Heart left ventricle (tissue), 16 donors: ENCODE data around the gene DLG4. TPM values are rescaled to one million over a fixed set of nuclear protein-coding genes. Genes with fewer than 3 reads are reported as not detected.
A peak's percentile ranks its signal among the peaks of the same experiment; 100 is the strongest.

Experiments
- ATAC-seq, 4 donors: fragments of 200-7000 bp; cut with Tn5 transposase; one replicate each; pipeline ENCODE4 v1.9.1; 2020 to 2022; ENCODE audit warnings: moderate library complexity in 4 of 4, mild to moderate bottlenecking in 3 of 4, moderate number of reproducible peaks in 1 of 4
- DNase-seq, 5 donors: peaks; one replicate each; pipeline ENCODE4 v3.0.0-alpha.2; 2020
- H3K27ac ChIP-seq, 12 donors: fragments of 200-600 bp; sonication (generic) in 4 of 12; one replicate each; pipeline versions ENCODE4 v1.5.0 to v1.8.0; 2016 to 2022; ENCODE audit warnings: mild to moderate bottlenecking in 2 of 12
- H3K27me3 ChIP-seq, 9 donors: fragments of 200-600 bp; sonication (generic) in 2 of 9; one replicate each; pipeline versions ENCODE4 v1.5.1 to v1.8.0; 2016 to 2022; ENCODE audit warnings: mild to moderate bottlenecking in 3 of 9
- H3K36me3 ChIP-seq, 9 donors: fragments of 200-600 bp; sonication (generic) in 2 of 9; one replicate each; pipeline versions ENCODE4 v1.5.0 to v1.8.0; 2018 to 2022; ENCODE audit warnings: mild to moderate bottlenecking in 2 of 9
- H3K4me1 ChIP-seq, 12 donors: fragments of 200-600 bp; sonication (generic) in 4 of 12; one replicate each; pipeline versions ENCODE4 v1.5.0 to v1.8.0; 2016 to 2022; ENCODE audit warnings: mild to moderate bottlenecking in 3 of 12
- H3K4me3 ChIP-seq, 12 donors: fragments of 200-600 bp; sonication (generic) in 4 of 12; one replicate each; pipeline versions ENCODE4 v1.5.0 to v1.8.0; 2017 to 2022; ENCODE audit warnings: mild to moderate bottlenecking in 9 of 12, moderate library complexity in 4 of 12
- H3K9me3 ChIP-seq, 12 donors: fragments of 200-600 bp; sonication (generic) in 4 of 12; one replicate each; pipeline versions ENCODE4 v1.5.0 to v1.8.0; 2016 to 2022; ENCODE audit warnings: mild to moderate bottlenecking in 1 of 12
- CTCF ChIP-seq, 12 donors: fragments of 200-600 bp; sonication (generic) in 4 of 12; IDR thresholded peaks; one replicate each; pipeline versions ENCODE4 v1.5.0 to v1.8.0; 2018 to 2022; ENCODE audit warnings: antibody characterized with exemption in 12 of 12, mild to moderate bottlenecking in 5 of 12
- POLR2A ChIP-seq, 2 donors: fragments of 450-650 bp; IDR thresholded peaks; one replicate each; pipeline ENCODE4 v1.6.1; 2017; ENCODE audit warnings: antibody characterized with exemption in 2 of 2, mild to moderate bottlenecking in 2 of 2, moderate library complexity in 2 of 2
- WGBS, 4 donors: extraction: QIAGEN DNeasy Blood & Tissue Kit in 2 of 4; methylation state at CpG; one replicate each; pipeline versions ENCODE4 v1.1.5 to v1.1.7; 2013 to 2018; 5-methylcytosine and 5-hydroxymethylcytosine counted together
- intact Hi-C, 10 donors: fragments of 100-400 bp; cut with DNase I; formaldehyde crosslinking; loops; one replicate each; pipeline versions ENCODE4 v1.11.1 to v1.14.2; 2022
- polyA plus RNA-seq, 2 donors: library from polyadenylated mRNA; stranded (reverse); fragments of 200-250 nt; gene quantifications; one replicate each; pipeline ENCODE4 v1.2.3, GENCODE V29; 2013
- total RNA-seq, 9 donors: library from RNA; depleted of rRNA in 2 of 9; stranded (reverse); fragments of >200 nt in 2 of 9; fragmentation: NEBNext Ultra II Directional in 3 of 9; extraction: Animal tissue kit (Norgen Biotek cat#: 25700) in 3 of 9; gene quantifications; one replicate each; pipeline versions ENCODE4 v1.1.0 to v1.2.4, GENCODE V29; 2016 to 2023
- donor health status: ischemic (EF 13 %, LVEDD 7.1; RV severe dilation, severe dysfunction).
- donor health status: healthy with polysubstance abuse.
- donor health status: DM: no; HTN: yes; CAD: no.
- donor health status: DM: no; HTN: no; CAD: no.
- donor health status: ischemic (EF 25% LVEDD 6.9; RV normal size, moderate dysfunction).
- donor health status: ischemic (EF 25% LVEDD 5.7; RV mildly dilated, moderate dysfunction).
- donor health status: healthy.
- donor health status: DM: yes; HTN: yes; CAD: no.
- donor health status: ischemic (EF 35%, LVEDD 5.7; RV mildly dilated, moderate dysfunction).
- donor health status: nonischemic (EF 11% LVEDD 7.7; RV severe dilation, severe dysfunction).
- donor health status: DM: yes; HTN: yes; CAD: no.
- donor health status: PGD.
- donor health status: ischemic (EF 29% LVEDD 5.4; RV normal size, mild dysfunction).
- donor health status: nonischemic (EF 23%, LVEDD 6.1; RV moderate dilation, normal function).

The DLG4 gene
- total and polyA plus RNA-seq, 11 donors: 5.3 to 24.3 (median 15.5) TPM

DNA sequence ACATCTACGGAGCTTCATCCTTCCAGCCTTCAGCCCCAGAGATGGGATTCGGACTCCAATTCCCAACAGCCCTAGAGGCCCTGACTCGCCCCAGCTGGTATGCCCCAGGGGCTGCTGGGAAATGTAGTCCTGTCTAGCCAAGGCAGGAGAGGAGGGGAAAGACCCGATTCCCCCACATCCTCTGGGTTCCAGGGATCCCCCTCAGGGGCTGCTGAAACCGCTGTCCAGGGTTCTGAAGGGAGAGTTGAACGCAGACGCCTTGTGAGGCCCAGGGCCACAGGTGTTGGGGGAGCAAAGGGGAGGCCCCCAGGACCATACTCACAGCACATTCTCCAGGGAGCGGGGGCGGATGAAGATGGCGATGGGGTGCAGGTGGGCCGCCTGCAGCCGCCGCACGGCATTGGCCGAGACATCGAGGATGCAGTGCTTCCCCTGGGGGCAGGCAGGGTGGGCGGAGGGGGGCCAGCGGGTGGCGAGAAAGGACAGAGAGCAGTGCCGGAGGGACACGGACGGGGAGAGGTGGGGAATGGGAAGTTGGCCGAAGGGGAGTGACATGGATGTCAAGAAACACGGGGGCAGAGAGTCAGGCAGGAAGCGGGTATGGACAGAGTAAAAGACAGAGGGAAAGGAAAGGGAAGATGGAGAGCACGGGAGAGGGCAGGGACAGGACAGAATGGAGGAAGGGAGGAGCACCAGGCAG lies 27.9 kb downstream of the DLG4 start:
- Histone ChIP-seq H3K9me3 (no peaks in the 10 kb centered on the region), H3K36me3 (peaks cover 0 to 57% (median 37%) of the 10 kb centered on the region in 9 donors), H3K4me1 (no peaks in the 10 kb centered on the region), H3K27ac (no peak overlapping the region), H3K4me3 (no peak overlapping the region), H3K27me3 (no peaks in the 10 kb centered on the region)
- intact Hi-C loops: no loop called here
- TF ChIP-seq CTCF (IDR thresholded peaks at IDR 0.05): no peak
- TF ChIP-seq POLR2A (IDR thresholded peaks at IDR 0.05): no peak
- peak in 2 of 5 donors; percentile 62 to 66 for DNase-seq
- peak; percentile 59 to 80 (median 74) for ATAC-seq
- 63 to 72% (median 70%) methylated on average over 26 of the region's 26 CpGs for WGBS, 4 donors

DNA sequence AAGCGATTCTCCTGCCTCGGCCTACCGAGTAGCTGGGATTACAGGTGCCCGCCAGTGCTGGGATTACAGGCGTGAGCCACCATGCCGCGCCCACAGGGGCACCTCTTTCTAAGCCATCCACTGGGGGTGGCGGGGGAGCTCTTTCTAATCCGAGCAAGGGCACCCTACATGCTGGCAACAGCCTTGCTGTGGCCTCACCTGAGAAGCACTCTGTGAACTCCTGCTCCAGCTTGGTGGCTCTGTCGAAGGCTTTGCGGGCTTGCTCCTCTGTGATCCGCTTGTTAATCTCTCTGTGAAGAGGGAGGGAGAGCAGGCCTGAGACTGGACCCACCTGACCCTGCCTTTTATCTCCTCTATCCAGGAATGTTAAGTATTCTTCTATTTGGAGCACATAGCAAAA lies 28.6 kb downstream of the DLG4 start:
- WGBS, 4 donors: 84 to 88% (median 87%) methylated on average over 12 of the region's 12 CpGs
- ATAC-seq (no peak), DNase-seq (no peak)
- H3K9me3 ChIP-seq: no peaks in the 10 kb centered on the region
- H3K27me3 ChIP-seq: no peaks in the 10 kb centered on the region
- H3K36me3 ChIP-seq: peaks cover 0 to 50% (median 30%) of the 10 kb centered on the region in 9 donors
- TF ChIP-seq CTCF (IDR thresholded peaks at IDR 0.05) (no peak), POLR2A (IDR thresholded peaks at IDR 0.05) (no peak)
- intact Hi-C loops: no loop called here
- no peaks in the 10 kb centered on the region for H3K4me1 ChIP-seq
- no peak overlapping the region for H3K4me3 ChIP-seq
- no peak overlapping the region for H3K27ac ChIP-seq

DNA sequence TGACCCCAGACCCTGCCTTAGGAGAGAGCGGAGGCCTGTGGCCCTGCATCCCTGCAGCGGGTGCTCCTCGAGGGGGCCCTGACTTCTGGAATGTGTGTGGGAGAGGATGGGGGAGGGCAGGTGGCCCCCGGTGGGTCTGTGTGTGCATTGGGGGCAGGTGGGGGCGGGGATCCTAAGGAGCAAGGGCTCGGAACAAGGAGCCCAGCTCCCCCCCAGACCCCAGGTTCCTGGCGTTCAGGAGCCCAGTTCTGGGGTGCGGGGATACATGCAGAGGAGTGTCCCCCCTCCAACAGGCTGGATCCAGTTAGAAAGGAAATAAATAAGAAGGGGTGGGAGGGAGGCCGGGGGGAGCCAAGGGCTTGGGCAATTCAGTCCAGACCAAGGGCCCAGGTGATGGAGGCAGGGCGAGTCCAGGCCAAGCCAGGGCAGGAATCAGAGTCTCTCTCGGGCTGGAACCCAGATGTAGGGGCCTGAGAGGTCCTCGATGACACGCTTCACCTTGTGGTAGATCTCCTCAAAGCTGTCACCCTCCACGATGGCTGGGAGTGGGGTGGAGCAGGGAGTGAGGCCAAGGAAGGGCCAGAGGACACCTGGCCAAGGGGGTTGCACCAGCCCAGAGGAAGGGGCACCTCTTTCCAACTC lies 29.2 kb downstream of the DLG4 start:
- no peak for TF ChIP-seq POLR2A (IDR thresholded peaks at IDR 0.05)
- no peak for TF ChIP-seq CTCF (IDR thresholded peaks at IDR 0.05)
- Histone ChIP-seq H3K27ac (no peak overlapping the region), H3K36me3 (peaks cover 0 to 44% (median 24%) of the 10 kb centered on the region in 9 donors), H3K4me3 (no peak overlapping the region), H3K27me3 (no peaks in the 10 kb centered on the region), H3K9me3 (no peaks in the 10 kb centered on the region), H3K4me1 (no peaks in the 10 kb centered on the region)
- DNase-seq (no peak), ATAC-seq (no peak)
- intact Hi-C loops: no loop called here
- 89 to 91% (median 91%) methylated on average over 14 of the region's 14 CpGs for WGBS, 4 donors

GRCh38 chr17:7186241-7186640 lies 33.4 kb downstream of the DLG4 start:
- WGBS, 4 donors: 62 to 67% (median 66%) methylated on average over 7 of the region's 7 CpGs
- no peak for ATAC-seq

More at GRCh38 chr17:7186241-7186640, 33.4 kb downstream of the DLG4 start:
- Histone ChIP-seq H3K4me3 (no peak overlapping the region), H3K4me1 (no peaks in the 10 kb centered on the region), H3K36me3 (peaks cover 0 to 12% (median 10%) of the 10 kb centered on the region in 9 donors), H3K27ac (no peak overlapping the region), H3K27me3 (no peaks in the 10 kb centered on the region), H3K9me3 (no peaks in the 10 kb centered on the region)
- DNase-seq: no peak
- no peak for TF ChIP-seq POLR2A (IDR thresholded peaks at IDR 0.05)
- TF ChIP-seq CTCF (IDR thresholded peaks at IDR 0.05): peak in 3 of 12 donors; percentile 11 to 26 (median 14)
- intact Hi-C loops: no loop called here
